ENCODE measurements around the gene PAXX. TPM values are rescaled to one million over a fixed set of nuclear protein-coding genes. Genes with fewer than 3 reads are reported as not detected.
"Not testable (repeated sequence)": the region's sequence is repeated elsewhere in the genome, so short reads cannot be mapped to it uniquely, and the experiment has no call there.

PAXX gene
- total RNA-seq, 5 donors from 2014 or later (not counting 1 experiment from before 2014, with no cell fraction given) = 81.3 to 173 (median 127) TPM

GRCh38 chr9:137030538-137031527 is 38.6 kb downstream of the PAXX start:
- Histone ChIP-seq H3K4me3 (ENCODE audit: control insufficient read depth in 1 of 2, extremely low read depth in 1 of 2, low read length in 1 of 2) (peak overlapping the region in 1 of 2 donors; percentile 79), H3K4me1 (ENCODE audit: control insufficient read depth in 1 of 2, extremely low read depth in 1 of 2, insufficient read depth in 2 of 2, low read length in 2 of 2) (peaks cover 22 to 91% of the 10 kb centered on the region in 2 experiments), H3K9me3 (no peaks in the 10 kb centered on the region), H3K36me3 (ENCODE audit: control insufficient read depth in 2 of 2, extremely low read depth in 1 of 2, insufficient read depth in 1 of 2, low read length in 1 of 2) (no peaks in the 10 kb centered on the region), H3K27ac (ENCODE audit: low read length) (peak overlapping the region; percentile 59), H3K27me3 (replicated peaks in 1 of 2; ENCODE audit: control insufficient read depth in 2 of 2, extremely low read depth in 1 of 2, insufficient read depth in 2 of 2, low read length in 1 of 2) (peaks cover 0 to 13% of the 10 kb centered on the region in 2 experiments)
- peak in 21 of 35 experiments; percentile 16 to 61 (median 32) for DNase-seq
- 50% methylated on average over 58 of the region's 65 CpGs for WGBS (ENCODE audit: insufficient coverage)
- Mint-ChIP-seq H3K4me1 (peaks cover 52 to 65% (median 55%) of the 10 kb centered on the region in 3 donors), H3K27ac (peak overlapping the region; percentile 81 to 88), H3K9me3 (no peaks in the 10 kb centered on the region), H3K27me3 (no peaks in the 10 kb centered on the region), H3K4me3 (peak overlapping the region; percentile 73 to 78 (median 74)), H3K36me3 (no peaks in the 10 kb centered on the region)
- no peak for ATAC-seq (replicated peaks in 1 of 4)
- ChIA-PET CTCF (interaction anchor here (0.6 to 1.9 kb wide), 5 partner anchors 16 to 253 kb away, joined by 3 to 9 read pairs (median 5); partner anchors contain the start of gene TUBB4B (in 1 of the 2)), POLR2A (interaction anchor here in 1 of 2 donors (0.5 kb wide), 2 partner anchors 11 to 37 kb away, joined by 3 read pairs; no protein-coding TSS in a partner anchor)

GRCh38 chr9:137031904-137032640 is 39.9 kb downstream of the PAXX start, which contains the start of gene FUT7:
FUT7 (minus strand) TSS chr9:137032088; CDS start chr9:137031991, 97 bp downstream.
- H3K4me1 ChIP-seq (ENCODE audit: control insufficient read depth in 1 of 2, extremely low read depth in 1 of 2, insufficient read depth in 2 of 2, low read length in 2 of 2) = peaks cover 17 to 80% of the 10 kb centered on the region in 2 experiments
- no peaks in the 10 kb centered on the region for H3K9me3 Mint-ChIP-seq
- no peaks in the 10 kb centered on the region for H3K36me3 ChIP-seq (ENCODE audit: control insufficient read depth in 2 of 2, extremely low read depth in 1 of 2, insufficient read depth in 1 of 2, low read length in 1 of 2)
- DNase-seq (peak in 12 of 35 experiments; percentile 19 to 55 (median 34)), ATAC-seq (replicated peaks in 1 of 4) (no peak)
- no peaks in the 10 kb centered on the region for H3K27me3 Mint-ChIP-seq
- H3K27me3 ChIP-seq (replicated peaks in 1 of 2; ENCODE audit: control insufficient read depth in 2 of 2, extremely low read depth in 1 of 2, insufficient read depth in 2 of 2, low read length in 1 of 2) = peaks cover 0 to 13% of the 10 kb centered on the region in 2 experiments
- peak within 1 kb of the TSS in 1 of 2 donors; percentile 79 for H3K4me3 ChIP-seq (ENCODE audit: control insufficient read depth in 1 of 2, extremely low read depth in 1 of 2, low read length in 1 of 2)
- CTCF ChIA-PET = interaction anchor here in 1 of 2 donors (0.6 to 1.1 kb wide), 6 partner anchors 15 to 101 kb away, joined by 3 to 5 read pairs (median 3); no protein-coding TSS in a partner anchor
- 25% methylated on average over 12 of the region's 16 CpGs for WGBS (ENCODE audit: insufficient coverage)
- H3K36me3 Mint-ChIP-seq = no peaks in the 10 kb centered on the region
- peak within 1 kb of the TSS; percentile 73 to 82 (median 74) for H3K4me3 Mint-ChIP-seq
- H3K27ac Mint-ChIP-seq = peak within 1 kb of the TSS; percentile 91 to 92
- peak within 1 kb of the TSS; percentile 59 for H3K27ac ChIP-seq (ENCODE audit: low read length)
- POLR2A ChIA-PET = no interaction called here
- H3K4me1 Mint-ChIP-seq = peaks cover 45 to 56% (median 47%) of the 10 kb centered on the region in 3 donors
- H3K9me3 ChIP-seq = no peaks in the 10 kb centered on the region

- Mint-ChIP-seq H3K27ac (peak overlapping the region; percentile 82 to 85), H3K9me3 (no peaks in the 10 kb centered on the region), H3K27me3 (no peaks in the 10 kb centered on the region), H3K4me1 (peaks cover 42 to 53% (median 43%) of the 10 kb centered on the region in 3 donors), H3K36me3 (no peaks in the 10 kb centered on the region), H3K4me3 (peak overlapping the region in 2 of 3 donors; percentile 64 to 72)
- Histone ChIP-seq H3K4me3 (ENCODE audit: control insufficient read depth in 1 of 2, extremely low read depth in 1 of 2, low read length in 1 of 2) (no peak overlapping the region), H3K4me1 (ENCODE audit: control insufficient read depth in 1 of 2, extremely low read depth in 1 of 2, insufficient read depth in 2 of 2, low read length in 2 of 2) (peaks cover 13 to 74% of the 10 kb centered on the region in 2 experiments), H3K27me3 (replicated peaks in 1 of 2; ENCODE audit: control insufficient read depth in 2 of 2, extremely low read depth in 1 of 2, insufficient read depth in 2 of 2, low read length in 1 of 2) (peaks cover 0 to 13% of the 10 kb centered on the region in 2 experiments), H3K9me3 (no peaks in the 10 kb centered on the region), H3K27ac (ENCODE audit: low read length) (no peak overlapping the region), H3K36me3 (ENCODE audit: control insufficient read depth in 2 of 2, extremely low read depth in 1 of 2, insufficient read depth in 1 of 2, low read length in 1 of 2) (no peaks in the 10 kb centered on the region)
- DNase-seq (peak in 7 of 35 experiments; percentile 19 to 53 (median 26)), ATAC-seq (replicated peaks in 1 of 4) (no peak)
- ChIA-PET POLR2A (no interaction called here), CTCF (interaction anchor here in 1 of 2 donors (1.0 to 1.1 kb wide), 2 partner anchors 14 to 85 kb away, joined by 3 read pairs; no protein-coding TSS in a partner anchor)
- 73% methylated on average over 4 of the region's 10 CpGs for WGBS (ENCODE audit: insufficient coverage)
Observed at GRCh38 chr9:137032858-137033257, 40.6 kb downstream of the PAXX start.

- H3K4me3 Mint-ChIP-seq = peak overlapping the region; percentile 13 to 72 (median 64)
- H3K9me3 Mint-ChIP-seq; H3K27ac ChIP-seq (ENCODE audit: low read length); H3K9me3 ChIP-seq; H3K27me3 Mint-ChIP-seq; H3K36me3 ChIP-seq (ENCODE audit: control insufficient read depth in 2 of 2, extremely low read depth in 1 of 2, insufficient read depth in 1 of 2, low read length in 1 of 2); ATAC-seq (replicated peaks in 1 of 4); H3K4me3 ChIP-seq (ENCODE audit: control insufficient read depth in 1 of 2, extremely low read depth in 1 of 2, low read length in 1 of 2); POLR2A ChIA-PET; H3K36me3 Mint-ChIP-seq; DNase-seq: not testable (repeated sequence)
- CTCF ChIA-PET = interaction anchor here in 1 of 2 donors (1.2 kb wide), 1 partner anchor 13 kb away, joined by 5 read pairs; the partner anchor contains the start of gene NPDC1
- Histone ChIP-seq H3K27me3 (replicated peaks in 1 of 2; ENCODE audit: control insufficient read depth in 2 of 2, extremely low read depth in 1 of 2, insufficient read depth in 2 of 2, low read length in 1 of 2) (peaks cover 0 to 13% of the 10 kb centered on the region in 2 experiments), H3K4me1 (ENCODE audit: control insufficient read depth in 1 of 2, extremely low read depth in 1 of 2, insufficient read depth in 2 of 2, low read length in 2 of 2) (peaks cover 13 to 72% of the 10 kb centered on the region in 2 experiments)
- peaks cover 42 to 53% (median 43%) of the 10 kb centered on the region in 3 donors for H3K4me1 Mint-ChIP-seq
- peak overlapping the region; percentile 77 to 85 for H3K27ac Mint-ChIP-seq
- WGBS (ENCODE audit: insufficient coverage) = 100% methylated on average over 1 of the region's 5 CpGs
Observed at GRCh38 chr9:137033481-137033880, 41.3 kb downstream of the PAXX start.

- Histone ChIP-seq H3K27ac (ENCODE audit: low read length) (peak overlapping the region; percentile 67), H3K36me3 (ENCODE audit: control insufficient read depth in 2 of 2, extremely low read depth in 1 of 2, insufficient read depth in 1 of 2, low read length in 1 of 2) (no peaks in the 10 kb centered on the region), H3K9me3 (no peaks in the 10 kb centered on the region), H3K27me3 (replicated peaks in 1 of 2; ENCODE audit: control insufficient read depth in 2 of 2, extremely low read depth in 1 of 2, insufficient read depth in 2 of 2, low read length in 1 of 2) (peaks cover 0 to 20% of the 10 kb centered on the region in 2 experiments), H3K4me1 (ENCODE audit: control insufficient read depth in 1 of 2, extremely low read depth in 1 of 2, insufficient read depth in 2 of 2, low read length in 2 of 2) (peaks cover 7 to 65% of the 10 kb centered on the region in 2 experiments), H3K4me3 (ENCODE audit: control insufficient read depth in 1 of 2, extremely low read depth in 1 of 2, low read length in 1 of 2) (peak overlapping the region in 1 of 2 donors; percentile 29)
- peaks cover 0 to 2% of the 10 kb centered on the region in 2 donors for H3K27me3 Mint-ChIP-seq
- ChIA-PET CTCF (interaction anchor here (0.5 to 1.9 kb wide), 13 partner anchors 9 to 256 kb away, joined by 3 to 19 read pairs (median 5); partner anchors contain the start of genes AJM1 (in 1 of the 2), NPDC1 (in 1 of the 2) and TMEM141 (in 1 of the 2)), POLR2A (interaction anchor here in 1 of 2 donors (0.6 kb wide), 2 partner anchors 9 to 46 kb away, joined by 3 read pairs; no protein-coding TSS in a partner anchor)
- H3K9me3 Mint-ChIP-seq = no peaks in the 10 kb centered on the region
- peaks cover 38 to 47% (median 43%) of the 10 kb centered on the region in 3 donors for H3K4me1 Mint-ChIP-seq
- WGBS (ENCODE audit: insufficient coverage) = 8% methylated on average over 12 of the region's 15 CpGs
- H3K36me3 Mint-ChIP-seq = no peaks in the 10 kb centered on the region
- ATAC-seq (replicated peaks in 1 of 4) (no peak), DNase-seq (no peak)
- peak overlapping the region; percentile 59 to 82 (median 75) for H3K4me3 Mint-ChIP-seq
- peak overlapping the region; percentile 88 to 93 for H3K27ac Mint-ChIP-seq
Observed at GRCh38 chr9:137034039-137034708, 42.0 kb downstream of the PAXX start.
